HCT116 (cell line): ENCODE data around the gene PLP2. TPM values are rescaled to one million over a fixed set of nuclear protein-coding genes. Genes with fewer than 3 reads are reported as not detected.

Experiments
- ATAC-seq: fragments of 200-7000 bp; cut with Tn5 transposase; 2 replicates; pipeline ENCODE4 v1.9.1; 2020; ENCODE audit warnings: mild to moderate bottlenecking, moderate library complexity
- BruUV-seq: library from RNA; stranded (reverse); fragments of 400-500 nt; replicated peaks from 2 replicates; lab custom pipeline; 2021; lab: Mats Ljungman, UMichigan
- CTCF ChIA-PET: fragments of 300-600 bp; sonication (Branson Sonifier 250); formaldehyde crosslinking; loops from one replicate; lab custom pipeline; 2021; ENCODE audit warnings: antibody characterized with exemption; lab: Charles Lee
- POLR2A ChIA-PET: fragments of 300-600, 350-600 bp; sonication (Branson Sonifier 250); formaldehyde crosslinking; loops from one replicate; lab custom pipeline; 2021; ENCODE audit warnings: antibody characterized with exemption; lab: Charles Lee
- RAD21 ChIA-PET, 2 experiments: fragments of 300-600 bp; sonication (Branson Sonifier 250); formaldehyde crosslinking; loops; one replicate each; lab custom pipeline; 2023; ENCODE audit warnings: low total read pairs in 2 of 2; ENCODE audit not compliant: uncharacterized antibody in 2 of 2, unreplicated experiment in 2 of 2, low non-redundant PET in 1 of 2; lab: Charles Lee
- DNase-seq: peaks from one replicate; pipeline ENCODE4 v3.0.0-alpha.2; 2010; ENCODE audit warnings: low read depth, low spot score
- H2AFZ ChIP-seq: fragments of 200-600 bp; shearing (Covaris generic), sonication (generic); 2 replicates; pipeline ENCODE4 v1.6.1; 2017; ENCODE audit warnings: low read depth, mixed run types, mixed read lengths, antibody characterized with exemption, low read length; ENCODE audit not compliant: poor library complexity, severe bottlenecking
- H3K27ac ChIP-seq: 2 replicates; pipeline ENCODE4 v1.5.1; 2012; ENCODE audit warnings: low read depth, low read length
- H3K27me3 ChIP-seq: fragments of 200-600 bp; sonication (generic); 2 replicates; pipeline ENCODE4 v1.6.1; 2016; ENCODE audit warnings: mixed run types, low read length, mixed read lengths; ENCODE audit not compliant: insufficient read depth
- H3K36me3 ChIP-seq, 2 experiments: fragments of 200-500 bp in 1 of 2; fragments of 200-600 bp in 1 of 2; sonication (Bioruptor generic) in 1 of 2; sonication (generic) in 1 of 2; 2 replicates each; pipeline versions ENCODE4 v1.5.1 to v1.6.1; 2014 to 2016; ENCODE audit warnings: low read length in 2 of 2, inconsistent platforms in 1 of 2, mixed read lengths in 1 of 2, mixed run types in 1 of 2; ENCODE audit not compliant: insufficient read depth in 2 of 2, control insufficient read depth in 1 of 2
- H3K4me1 ChIP-seq, 2 experiments: fragments of 200-600 bp in 1 of 2; sonication (generic) in 1 of 2; 2 replicates each; pipeline versions ENCODE4 v1.5.1 to v1.6.1; 2012 to 2017; ENCODE audit warnings: low read length in 2 of 2, inconsistent platforms in 1 of 2, mild to moderate bottlenecking in 1 of 2, mixed read lengths in 1 of 2, mixed run types in 1 of 2, moderate library complexity in 1 of 2; ENCODE audit not compliant: insufficient read depth in 2 of 2, control insufficient read depth in 1 of 2
- H3K4me2 ChIP-seq: fragments of 200-600 bp; sonication (generic); 2 replicates; pipeline ENCODE4 v1.6.1; 2017; ENCODE audit warnings: mixed run types, low read length, mixed read lengths
- H3K4me3 ChIP-seq, 2 experiments: fragments of 200-600 bp in 1 of 2; sonication (generic) in 1 of 2; replicated peaks in 1 of 2; 2 replicates each; pipeline ENCODE4 v1.5.1; 2011 to 2016; ENCODE audit warnings: low read length in 2 of 2, control low read depth in 1 of 2, low read depth in 1 of 2, mild to moderate bottlenecking in 1 of 2, mixed read lengths in 1 of 2, mixed run types in 1 of 2
- H3K79me2 ChIP-seq: fragments of 200-600 bp; sonication (generic); 2 replicates; pipeline ENCODE4 v1.6.1; 2017; ENCODE audit warnings: mild to moderate bottlenecking, mixed run types, low read length, moderate library complexity, mixed read lengths; ENCODE audit not compliant: insufficient read depth
- H3K9ac ChIP-seq: fragments of 200-600 bp; sonication (generic); 2 replicates; pipeline ENCODE4 v1.6.1; 2016; ENCODE audit warnings: low read length, mixed read lengths
- H3K9me2 ChIP-seq: fragments of 200-600 bp; sonication (generic), shearing (Covaris generic); 2 replicates; pipeline ENCODE4 v1.6.1; 2017; ENCODE audit warnings: mixed run types, mild to moderate bottlenecking, moderate library complexity; ENCODE audit not compliant: insufficient read depth
- H3K9me3 ChIP-seq, 2 experiments: fragments of 200-500 bp in 1 of 2; fragments of 200-600 bp in 1 of 2; sonication (Bioruptor generic) in 1 of 2; sonication (generic) in 1 of 2; 2 replicates each; pipeline ENCODE4 v1.6.1; 2014 to 2017; ENCODE audit warnings: low read length in 2 of 2, mixed read lengths in 2 of 2, inconsistent platforms in 1 of 2, low read depth in 1 of 2, mild to moderate bottlenecking in 1 of 2, mixed run types in 1 of 2, moderate library complexity in 1 of 2; ENCODE audit not compliant: control insufficient read depth in 1 of 2, insufficient read depth in 1 of 2
- H4K20me1 ChIP-seq: fragments of 200-600 bp; sonication (generic), shearing (Covaris generic); 2 replicates; pipeline ENCODE4 v1.6.1; 2017; ENCODE audit warnings: mixed run types, mild to moderate bottlenecking, moderate library complexity; ENCODE audit not compliant: insufficient read depth
- CEBPB ChIP-seq: IDR thresholded peaks from 2 replicates; pipeline ENCODE4 v1.6.1; 2012; ENCODE audit warnings: low read depth
- ELF1 ChIP-seq: IDR thresholded peaks from 2 replicates; pipeline ENCODE4 v1.6.1; 2012; ENCODE audit warnings: low read depth, borderline replicate concordance
- EZH2 ChIP-seq: fragments of 200-600 bp; sonication (generic); IDR thresholded peaks from 2 replicates; pipeline ENCODE4 v1.6.1; 2017; ENCODE audit warnings: antibody characterized with exemption, mixed run types
- POLR2A ChIP-seq: IDR thresholded peaks from 2 replicates; pipeline ENCODE4 v1.7.0; 2011; ENCODE audit warnings: borderline replicate concordance; ENCODE audit not compliant: insufficient read depth, insufficient read length; ENCODE audit errors: extremely low read depth
- RAD21 ChIP-seq: IDR thresholded peaks from 2 replicates; pipeline ENCODE4 v1.6.1; 2012; ENCODE audit warnings: low read depth, mild to moderate bottlenecking
- SIN3A ChIP-seq: IDR thresholded peaks from 2 replicates; pipeline ENCODE4 v1.6.1; 2012; ENCODE audit warnings: low read depth
- SP1 ChIP-seq: IDR thresholded peaks from 2 replicates; pipeline ENCODE4 v1.6.1; 2012; ENCODE audit warnings: low read depth
- SRF ChIP-seq: IDR thresholded peaks from 2 replicates; pipeline ENCODE4 v1.6.1; 2012; ENCODE audit warnings: low read depth
- TCF7L2 ChIP-seq: IDR thresholded peaks from 2 replicates; pipeline ENCODE4 v1.7.0; 2011; ENCODE audit warnings: borderline replicate concordance, inconsistent platforms; ENCODE audit not compliant: insufficient read depth, insufficient read length; ENCODE audit errors: extremely low read depth
- YY1 ChIP-seq: IDR thresholded peaks from 2 replicates; pipeline ENCODE4 v1.6.1; 2011; ENCODE audit warnings: low read length, low read depth, moderate library complexity, mild to moderate bottlenecking; ENCODE audit not compliant: insufficient replicate concordance; ENCODE audit errors: extremely low read depth
- intact Hi-C: fragments of 100-400 bp; cut with micrococcal nuclease; formaldehyde crosslinking; loops from 2 replicates; pipeline ENCODE4 v1.10.0; 2022
- total RNA-seq: library from RNA; stranded (reverse); gene quantifications from one replicate; pipeline ENCODE4 v1.2.1, GENCODE V29; 2021; ENCODE audit not compliant: unreplicated experiment
- TF ChIP-seq, protein P1 (sequence below): IDR thresholded peaks from 2 replicates; pipeline ENCODE4 v1.6.1; 2012; ENCODE audit warnings: low read depth
- TF ChIP-seq, protein P2 (sequence below): IDR thresholded peaks from 2 replicates; pipeline ENCODE4 v1.6.1; 2012

PLP2 gene
- total RNA-seq, 1 experiment from 2014 or later: 207 TPM

DNA sequence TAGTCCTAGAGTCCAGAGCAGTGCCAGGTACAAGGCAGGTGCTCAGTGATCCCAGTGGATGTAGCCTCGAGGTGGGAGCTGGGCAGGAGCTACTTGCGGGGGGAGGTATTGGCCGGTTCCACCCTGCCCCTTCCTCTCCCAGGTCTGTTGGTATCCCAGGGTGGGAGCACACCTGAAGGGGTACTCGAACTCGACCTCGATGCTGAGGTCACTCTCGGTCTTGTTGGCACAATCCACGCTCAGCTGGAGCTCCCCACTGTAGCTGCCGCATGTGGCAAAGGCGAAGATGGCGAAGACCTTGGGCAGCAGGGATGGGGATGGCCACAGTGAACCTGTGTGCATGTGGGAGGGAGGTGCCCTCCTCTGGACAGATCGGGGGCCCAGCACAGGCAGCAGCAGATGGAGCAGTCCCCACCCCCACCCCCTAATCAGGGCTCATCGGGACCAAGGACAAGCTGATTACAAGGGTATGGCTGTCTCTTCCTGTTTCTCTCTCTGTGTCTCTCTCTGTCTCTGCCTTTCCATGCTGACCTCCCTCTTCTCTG, 25.9 kb downstream of the PLP2 start:
- no TSS peak for BruUV-seq
- TF ChIP-seq SIN3A: no peak
- no peak for TF ChIP-seq EZH2

DNA sequence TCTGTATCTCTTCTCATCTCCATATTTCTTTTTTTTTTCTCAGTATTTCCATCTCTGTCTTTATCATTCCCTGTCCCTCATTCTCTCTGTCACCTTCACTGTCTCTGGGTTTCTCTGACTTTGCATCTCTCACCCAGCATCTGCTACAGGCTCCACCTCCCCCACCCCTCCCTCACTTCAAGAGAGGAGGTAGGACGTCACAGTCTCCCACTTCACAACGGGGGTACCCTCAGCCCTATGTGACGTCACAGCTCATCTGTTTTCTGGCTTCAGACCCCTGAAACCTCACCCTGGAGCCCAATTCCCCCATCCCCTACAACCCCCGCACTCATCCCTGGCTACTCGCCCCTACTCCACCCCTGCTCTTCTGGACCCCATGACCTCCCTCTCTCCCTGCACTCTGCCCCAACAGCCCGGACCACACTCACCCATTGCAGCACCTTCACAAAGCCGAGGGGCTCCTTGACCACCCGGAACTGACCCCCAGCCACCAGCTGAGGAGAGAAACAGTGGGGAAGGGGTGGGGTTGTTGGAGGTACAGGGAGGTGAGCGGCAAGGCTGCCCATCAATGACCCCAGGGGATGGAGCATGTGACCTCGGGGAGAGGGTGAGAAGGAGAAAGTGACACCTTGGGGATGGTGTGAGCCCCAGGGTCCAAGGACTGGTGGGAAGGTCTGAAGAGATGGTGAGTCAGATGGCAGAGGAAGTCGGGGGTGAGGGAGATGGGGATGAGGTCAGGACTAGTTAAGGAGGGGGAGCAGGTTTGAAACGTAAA, 27.0 kb downstream of the PLP2 start:
- no peaks in the 10 kb centered on the region for H4K20me1 ChIP-seq
- no peak overlapping the region for H2AFZ ChIP-seq
- no peak overlapping the region for H3K4me2 ChIP-seq
- H3K79me2 ChIP-seq: no peaks in the 10 kb centered on the region
- no peaks in the 10 kb centered on the region for H3K36me3 ChIP-seq
- H3K9ac ChIP-seq: no peak overlapping the region
- intact Hi-C loops: loop anchor here (10.0 kb wide), 1 partner anchor 636 kb away; no protein-coding TSS in a partner anchor
- no peak overlapping the region for H3K27ac ChIP-seq
- ATAC-seq (no peak), DNase-seq (no peak)
- ChIA-PET POLR2A (no interaction called here), CTCF (no interaction called here), RAD21 (no interaction called here)
- peaks cover 3 to 6% of the 10 kb centered on the region in 2 experiments for H3K4me1 ChIP-seq
- H3K9me2 ChIP-seq: no peaks in the 10 kb centered on the region
- TF ChIP-seq SRF (no peak), CEBPB (no peak), ELF1 (no peak), EZH2 (no peak), SP1 (no peak), TCF7L2 (no peak), SIN3A (no peak), POLR2A (no peak), YY1 (no peak), RAD21 (no peak)
- TF ChIP-seq, protein P1, sequence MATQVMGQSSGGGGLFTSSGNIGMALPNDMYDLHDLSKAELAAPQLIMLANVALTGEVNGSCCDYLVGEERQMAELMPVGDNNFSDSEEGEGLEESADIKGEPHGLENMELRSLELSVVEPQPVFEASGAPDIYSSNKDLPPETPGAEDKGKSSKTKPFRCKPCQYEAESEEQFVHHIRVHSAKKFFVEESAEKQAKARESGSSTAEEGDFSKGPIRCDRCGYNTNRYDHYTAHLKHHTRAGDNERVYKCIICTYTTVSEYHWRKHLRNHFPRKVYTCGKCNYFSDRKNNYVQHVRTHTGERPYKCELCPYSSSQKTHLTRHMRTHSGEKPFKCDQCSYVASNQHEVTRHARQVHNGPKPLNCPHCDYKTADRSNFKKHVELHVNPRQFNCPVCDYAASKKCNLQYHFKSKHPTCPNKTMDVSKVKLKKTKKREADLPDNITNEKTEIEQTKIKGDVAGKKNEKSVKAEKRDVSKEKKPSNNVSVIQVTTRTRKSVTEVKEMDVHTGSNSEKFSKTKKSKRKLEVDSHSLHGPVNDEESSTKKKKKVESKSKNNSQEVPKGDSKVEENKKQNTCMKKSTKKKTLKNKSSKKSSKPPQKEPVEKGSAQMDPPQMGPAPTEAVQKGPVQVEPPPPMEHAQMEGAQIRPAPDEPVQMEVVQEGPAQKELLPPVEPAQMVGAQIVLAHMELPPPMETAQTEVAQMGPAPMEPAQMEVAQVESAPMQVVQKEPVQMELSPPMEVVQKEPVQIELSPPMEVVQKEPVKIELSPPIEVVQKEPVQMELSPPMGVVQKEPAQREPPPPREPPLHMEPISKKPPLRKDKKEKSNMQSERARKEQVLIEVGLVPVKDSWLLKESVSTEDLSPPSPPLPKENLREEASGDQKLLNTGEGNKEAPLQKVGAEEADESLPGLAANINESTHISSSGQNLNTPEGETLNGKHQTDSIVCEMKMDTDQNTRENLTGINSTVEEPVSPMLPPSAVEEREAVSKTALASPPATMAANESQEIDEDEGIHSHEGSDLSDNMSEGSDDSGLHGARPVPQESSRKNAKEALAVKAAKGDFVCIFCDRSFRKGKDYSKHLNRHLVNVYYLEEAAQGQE: no peak
- TF ChIP-seq, protein P2, sequence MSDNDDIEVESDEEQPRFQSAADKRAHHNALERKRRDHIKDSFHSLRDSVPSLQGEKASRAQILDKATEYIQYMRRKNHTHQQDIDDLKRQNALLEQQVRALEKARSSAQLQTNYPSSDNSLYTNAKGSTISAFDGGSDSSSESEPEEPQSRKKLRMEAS: no peak
- no peak overlapping the region for H3K4me3 ChIP-seq
- BruUV-seq: no TSS peak
- no peaks in the 10 kb centered on the region for H3K27me3 ChIP-seq
- H3K9me3 ChIP-seq: no peaks in the 10 kb centered on the region

More for the DNA sequence above, 25.9 kb downstream of the PLP2 start:
- no peak overlapping the region for H3K27ac ChIP-seq
- no peaks in the 10 kb centered on the region for H3K27me3 ChIP-seq
- CTCF ChIA-PET: no interaction called here
- no peak overlapping the region for H3K4me2 ChIP-seq
- DNase-seq: no peak
- no peaks in the 10 kb centered on the region for H3K36me3 ChIP-seq
- H3K9me3 ChIP-seq: no peaks in the 10 kb centered on the region
- no peaks in the 10 kb centered on the region for H4K20me1 ChIP-seq
- H3K4me3 ChIP-seq: no peak overlapping the region
- no peak overlapping the region for H3K9ac ChIP-seq
- RAD21 ChIA-PET: no interaction called here
- POLR2A ChIA-PET: no interaction called here
- no peaks in the 10 kb centered on the region for H3K9me2 ChIP-seq
- peaks cover 3 to 7% of the 10 kb centered on the region in 2 experiments for H3K4me1 ChIP-seq
- no peak for ATAC-seq
- no peak overlapping the region for H2AFZ ChIP-seq
- no peaks in the 10 kb centered on the region for H3K79me2 ChIP-seq
- intact Hi-C loops: loop anchor here (10.0 kb wide), 1 partner anchor 637 kb away; no protein-coding TSS in a partner anchor
